HG02981 (cell line): ENCODE results near the gene METTL23.

Experiments
- ATAC-seq: cut with Tn5 transposase; IDR thresholded peaks from one replicate; pipeline ENCODE4 v1.9.1; 2021; ENCODE audit warnings: mild to moderate bottlenecking, moderate library complexity; ENCODE audit not compliant: unreplicated experiment

METTL23 gene

GRCh38 chr17:76726776-76727718 lies at the start of gene METTL23:
METTL23 (plus strand) TSS chr17:76726839; CDS start chr17:76729711, 2,872 bp downstream.
- peak; percentile 39 for ATAC-seq

- no peak for ATAC-seq
These were observed 49.2 kb upstream of the METTL23 start for GRCh38 chr17:76677406-76677805.

- ATAC-seq, result no peak
These were observed 48.3 kb upstream of the METTL23 start for GRCh38 chr17:76678330-76678729.

- no peak for ATAC-seq
These were observed 47.4 kb upstream of the METTL23 start for GRCh38 chr17:76679239-76679638.

GRCh38 chr17:76681222-76682137 lies 45.2 kb upstream of the METTL23 start:
- ATAC-seq, result no peak

GRCh38 chr17:76682296-76682695 lies 44.3 kb upstream of the METTL23 start:
- ATAC-seq, result no peak

GRCh38 chr17:76683011-76683755 lies 43.5 kb upstream of the METTL23 start:
- no peak for ATAC-seq

GRCh38 chr17:76683921-76684745 lies 42.5 kb upstream of the METTL23 start:
- ATAC-seq, result no peak

GRCh38 chr17:76684756-76685155 lies 41.9 kb upstream of the METTL23 start:
- ATAC-seq, result no peak

GRCh38 chr17:76685366-76685765 lies 41.3 kb upstream of the METTL23 start:
- no peak for ATAC-seq

GRCh38 chr17:76685846-76686245 lies 40.8 kb upstream of the METTL23 start:
- ATAC-seq, result no peak

GRCh38 chr17:76686538-76687297 lies 39.9 kb upstream of the METTL23 start:
- no peak for ATAC-seq

- no peak for ATAC-seq
These were observed 39.1 kb upstream of the METTL23 start for GRCh38 chr17:76687298-76688164.

- no peak for ATAC-seq
These were observed 38.4 kb upstream of the METTL23 start for GRCh38 chr17:76688165-76688622.

GRCh38 chr17:76689859-76690258 lies 36.8 kb upstream of the METTL23 start:
- no peak for ATAC-seq

- ATAC-seq, result no peak
These were observed 35.9 kb upstream of the METTL23 start for GRCh38 chr17:76690596-76691280.

- no peak for ATAC-seq
These were observed 35.1 kb upstream of the METTL23 start for GRCh38 chr17:76691379-76692191.
